HG02759 (cell line): Measurements from ENCODE around the gene PSMD6.

ENCODE experiments used
- ATAC-seq: cut with Tn5 transposase; IDR thresholded peaks from one replicate; pipeline ENCODE4 v1.9.1; 2021; ENCODE audit warnings: mild to moderate bottlenecking, moderate library complexity; ENCODE audit not compliant: unreplicated experiment

The PSMD6 gene

DNA sequence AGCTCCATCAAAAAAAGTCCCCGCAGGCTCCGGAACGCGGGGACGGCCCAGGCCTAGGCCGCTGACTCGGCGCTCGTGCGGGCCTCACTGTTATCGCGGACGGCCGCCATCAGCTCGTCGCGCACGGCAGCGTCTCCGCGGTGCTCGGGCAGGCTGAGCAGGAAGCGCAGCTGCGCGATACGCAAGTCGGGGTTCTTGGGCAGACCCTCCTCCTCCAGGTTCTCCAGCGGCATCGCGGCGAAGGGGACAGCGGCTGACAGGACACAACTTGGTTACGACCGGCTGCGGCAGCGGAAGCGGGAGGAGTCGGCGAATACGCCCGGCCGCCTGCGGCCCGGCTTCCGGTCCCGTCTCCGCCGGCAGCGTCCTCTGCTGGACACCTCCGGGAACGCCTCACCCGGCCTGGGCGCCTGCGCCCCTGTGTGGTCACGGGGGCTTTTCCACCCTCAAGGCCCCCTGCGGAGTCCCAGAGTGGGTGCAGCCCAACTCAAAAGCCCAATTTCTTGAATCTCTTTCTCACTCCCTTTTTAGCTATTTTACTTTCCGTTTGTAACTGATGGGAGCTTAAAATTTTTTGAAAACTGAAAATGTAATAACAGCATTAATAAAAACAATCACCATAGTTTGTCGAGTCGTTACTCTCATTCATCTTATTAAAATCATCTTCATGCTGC, at the start of gene PSMD6:
PSMD6 (minus strand) TSS at position 308 of the 674 bp plus-strand sequence; CDS start at position 233, 75 bp downstream.
- ATAC-seq = peak; percentile 99

DNA sequence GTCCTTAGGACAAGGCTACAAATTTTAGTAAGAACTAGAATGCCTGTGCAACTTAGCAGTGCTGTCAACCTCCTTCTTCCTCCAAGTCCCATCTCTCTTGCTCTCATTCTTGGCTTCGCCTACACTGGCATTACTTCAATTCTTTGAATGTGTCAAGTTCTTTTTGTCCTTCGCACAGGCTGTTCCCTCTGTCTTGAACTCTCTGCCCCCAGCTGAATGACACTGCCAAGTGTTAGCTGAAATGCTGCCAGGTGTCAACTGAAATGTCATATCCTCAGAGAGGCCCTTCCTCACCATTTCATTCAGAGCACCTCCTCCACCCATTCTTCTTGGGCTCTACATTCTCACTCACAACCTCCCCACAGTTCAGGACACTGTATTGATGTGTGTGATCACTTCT, 48.8 kb upstream of the PSMD6 start:
- no peak for ATAC-seq

DNA sequence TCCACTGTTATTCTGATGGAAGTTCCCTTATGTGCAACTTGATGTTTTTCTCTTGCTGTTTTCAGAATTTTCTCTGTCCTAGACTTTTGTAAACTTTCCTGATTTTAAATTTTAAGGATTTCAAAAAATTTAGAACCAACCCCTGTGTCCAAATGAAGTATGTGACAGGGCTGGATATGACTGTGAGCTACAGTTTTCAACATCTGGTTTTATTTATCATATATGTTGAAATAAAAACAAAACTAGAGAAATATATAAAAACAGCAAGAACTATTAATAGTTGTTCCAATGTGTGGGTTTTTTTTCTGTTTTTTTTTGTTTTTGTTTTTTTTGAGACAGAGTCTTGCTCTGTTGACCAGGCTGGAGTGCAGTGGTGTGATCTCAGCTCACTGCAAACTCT, 47.4 kb upstream of the PSMD6 start:
- ATAC-seq = no peak

DNA sequence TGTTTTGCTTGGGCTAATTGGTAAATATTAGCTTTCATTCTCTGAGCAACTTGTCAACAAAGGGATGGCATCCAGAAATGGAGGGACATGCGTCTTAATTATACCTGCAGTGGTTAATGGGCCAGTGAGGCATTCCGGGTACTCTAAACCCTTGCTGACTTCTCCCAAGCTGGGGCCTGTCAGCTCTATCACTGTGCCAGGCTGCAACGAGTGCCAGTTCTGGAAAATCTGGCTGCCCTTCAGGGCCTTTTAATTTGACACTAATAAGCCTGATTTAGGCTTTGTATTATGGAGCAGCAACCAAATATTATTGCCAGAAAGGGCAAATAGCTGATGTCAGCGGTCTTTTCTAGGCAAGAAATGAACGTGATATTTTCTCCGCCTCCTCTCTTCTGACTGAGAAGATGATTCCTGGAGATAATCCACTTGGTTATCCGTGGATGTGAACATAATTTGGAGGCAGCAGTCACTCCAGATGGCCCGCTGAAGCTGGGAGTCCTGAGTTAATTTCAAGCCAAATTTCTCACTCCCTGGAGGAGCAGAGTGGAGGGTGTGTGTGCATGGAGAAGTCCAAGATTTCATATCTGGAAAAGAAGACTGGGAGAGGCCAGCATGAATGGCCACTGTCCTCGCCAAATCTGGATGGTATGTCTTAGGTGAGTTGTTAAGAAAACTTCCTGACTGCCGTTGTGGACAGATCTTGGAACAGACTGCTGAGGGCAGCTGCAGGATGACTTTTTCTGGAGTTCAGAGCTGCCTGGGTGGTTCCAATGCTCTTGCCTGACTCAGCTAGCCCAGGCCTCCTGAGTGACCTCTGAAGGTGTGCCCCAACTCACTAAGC, 44.4 kb upstream of the PSMD6 start:
- ATAC-seq = no peak

DNA sequence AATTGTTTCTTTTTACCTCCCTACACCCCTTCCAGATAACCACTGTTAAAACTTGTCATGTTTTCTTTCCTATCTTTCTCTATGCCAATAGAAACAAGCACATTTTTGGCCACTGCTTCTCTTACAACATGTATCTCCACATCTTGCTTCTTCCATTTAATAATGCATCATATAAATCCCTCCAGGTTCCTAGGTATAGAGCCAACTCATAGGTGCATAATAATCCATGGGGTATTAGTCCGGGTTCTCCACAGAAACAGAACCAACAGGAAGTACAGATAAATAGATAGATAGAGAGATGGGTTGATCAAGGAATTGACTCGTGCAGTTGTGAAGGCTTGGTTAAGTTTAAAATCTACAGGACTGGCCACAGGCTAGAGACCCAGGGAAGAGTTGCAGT, 41.5 kb upstream of the PSMD6 start:
- no peak for ATAC-seq

DNA sequence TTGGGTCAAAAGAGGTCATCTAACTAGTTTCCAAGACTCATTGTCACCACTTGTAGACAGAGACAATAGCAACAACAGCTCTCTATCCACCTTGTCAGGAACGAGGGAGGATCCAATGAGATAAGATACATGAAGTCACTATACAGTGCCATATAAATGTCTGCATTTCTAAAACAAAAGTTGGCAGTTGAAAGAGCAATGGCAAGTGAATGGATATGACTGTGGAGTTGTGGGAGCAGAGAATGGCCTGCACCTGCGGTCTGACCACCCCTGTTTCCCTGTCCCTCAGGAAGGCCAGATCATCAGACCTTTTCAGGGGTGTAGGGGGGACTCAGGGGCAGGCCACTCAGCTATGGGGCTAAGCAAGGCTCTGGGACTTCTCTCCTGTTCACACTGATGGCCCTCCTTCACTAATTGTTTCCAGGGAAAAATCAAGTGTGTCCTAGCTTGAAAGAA, 40.7 kb upstream of the PSMD6 start:
- no peak for ATAC-seq

DNA sequence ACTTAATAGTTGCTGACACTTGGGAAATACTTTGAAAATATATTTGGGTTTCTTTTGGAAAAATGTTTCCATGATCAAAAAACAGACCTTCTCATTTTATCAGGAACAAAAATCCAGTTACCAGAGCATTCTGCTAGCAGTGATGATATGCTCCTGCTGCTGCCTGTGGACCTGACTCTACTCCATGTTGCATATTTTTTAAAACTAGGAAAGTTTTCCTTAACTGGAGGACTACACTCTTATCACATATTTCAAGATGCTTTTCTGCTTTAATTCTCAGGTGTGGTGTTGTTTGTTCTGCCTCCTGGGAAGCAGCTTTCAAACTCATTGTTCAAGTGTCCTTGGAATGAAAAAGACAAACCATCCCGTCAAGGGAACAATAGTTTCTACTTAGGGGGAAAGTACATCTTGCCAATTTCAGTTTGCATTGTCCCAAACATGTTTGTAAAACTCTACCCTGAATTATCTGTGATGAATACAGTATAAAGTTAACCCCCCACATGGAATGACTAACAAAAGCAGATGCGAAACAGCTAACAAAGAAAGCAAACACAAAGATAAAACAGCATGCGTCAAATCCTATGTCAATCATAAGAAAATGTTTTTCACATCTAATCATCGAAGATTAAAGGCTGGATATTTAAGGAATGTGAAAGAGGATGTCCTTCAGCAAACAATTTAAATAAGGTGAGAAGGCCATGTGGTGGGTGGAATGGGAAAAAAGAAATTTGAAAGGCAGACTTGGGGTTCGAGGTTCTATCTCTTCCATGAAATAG, 40.1 kb upstream of the PSMD6 start:
- ATAC-seq = no peak

DNA sequence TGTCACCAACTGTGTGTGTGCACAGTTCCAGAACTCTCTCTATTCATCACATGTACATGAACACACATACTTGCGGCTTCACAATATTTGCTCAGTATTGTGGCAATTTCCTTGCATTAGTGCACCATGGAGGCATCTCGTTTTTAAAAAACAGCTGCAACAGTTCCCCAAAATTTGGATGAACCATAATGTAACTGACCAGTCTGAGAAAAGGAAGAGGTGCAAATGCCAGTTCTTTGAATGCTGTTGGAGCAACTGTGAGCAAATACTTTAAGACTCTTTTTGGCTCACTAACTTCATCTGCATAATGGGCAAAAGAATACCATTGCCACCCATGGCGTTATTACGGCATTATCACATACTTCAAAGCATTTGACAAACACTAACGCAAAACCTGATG, 38.3 kb upstream of the PSMD6 start:
- ATAC-seq = no peak

DNA sequence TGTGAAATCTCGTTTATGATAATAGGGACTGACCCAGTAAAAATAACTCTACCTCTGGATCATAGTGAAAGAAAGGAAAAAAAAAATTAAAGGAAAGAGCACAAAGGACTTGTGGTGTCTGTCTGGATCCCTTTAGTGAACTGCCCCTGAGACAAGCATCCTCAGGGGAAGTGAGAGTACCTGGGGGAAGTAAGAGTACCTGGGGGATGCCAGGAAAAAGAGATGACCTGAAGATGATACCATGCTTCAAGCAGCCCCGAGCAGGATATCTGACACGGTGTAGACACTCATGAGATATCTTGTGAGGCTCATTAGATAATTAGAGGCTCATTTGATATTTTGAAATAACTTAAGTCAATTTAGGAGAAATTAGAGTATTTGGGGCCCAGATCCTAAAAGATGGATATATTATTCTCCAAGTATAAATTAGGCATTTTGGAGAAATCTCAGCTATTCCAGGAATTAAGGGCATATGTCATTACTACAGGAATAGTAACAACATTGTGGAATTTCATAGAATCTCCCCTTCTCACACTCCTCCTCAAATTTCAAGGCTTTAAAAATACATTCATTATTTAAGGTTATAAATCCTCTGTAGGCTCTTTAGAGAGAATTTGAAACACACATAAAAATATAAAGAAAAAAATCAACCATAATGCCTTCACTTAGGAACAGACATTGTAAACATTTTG, 36.3 kb upstream of the PSMD6 start:
- ATAC-seq = no peak

DNA sequence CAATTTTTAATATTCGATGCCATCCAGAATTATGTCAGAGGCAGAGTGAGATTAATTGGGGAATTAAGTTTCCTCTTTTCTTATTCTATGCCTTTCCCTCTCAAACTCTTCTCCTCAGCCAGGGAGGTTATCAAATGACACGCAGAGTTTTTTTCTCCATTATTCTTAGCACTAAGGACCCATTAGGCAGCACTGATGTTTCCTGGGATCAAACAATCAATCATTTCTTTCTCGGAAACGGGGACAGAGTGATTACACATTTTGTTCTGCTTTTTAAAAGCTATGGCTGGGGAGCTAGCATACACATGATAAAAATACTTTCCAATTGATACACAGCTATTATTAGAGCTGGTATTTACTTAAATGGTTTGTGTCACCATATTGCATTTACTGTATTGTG, 35.3 kb upstream of the PSMD6 start:
- no peak for ATAC-seq

DNA sequence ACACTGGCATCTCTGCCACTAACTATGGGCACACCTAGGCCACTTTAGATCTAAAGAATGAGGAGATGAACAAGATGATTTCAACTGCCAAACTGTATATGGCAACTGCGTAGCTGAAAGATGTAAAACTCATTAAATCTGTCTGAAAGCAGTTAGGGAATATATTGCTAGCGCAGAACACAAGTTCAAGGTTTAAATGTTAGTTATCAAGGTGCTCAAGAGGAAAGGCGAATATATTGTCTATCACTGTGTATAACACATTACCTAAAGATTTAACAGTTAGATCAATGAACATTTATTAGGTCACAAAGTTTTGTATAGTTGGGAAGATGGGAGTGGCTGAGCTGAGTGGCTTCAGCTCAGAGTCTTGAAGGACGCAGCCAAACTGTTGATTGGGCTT, 33.9 kb upstream of the PSMD6 start:
- no peak for ATAC-seq

DNA sequence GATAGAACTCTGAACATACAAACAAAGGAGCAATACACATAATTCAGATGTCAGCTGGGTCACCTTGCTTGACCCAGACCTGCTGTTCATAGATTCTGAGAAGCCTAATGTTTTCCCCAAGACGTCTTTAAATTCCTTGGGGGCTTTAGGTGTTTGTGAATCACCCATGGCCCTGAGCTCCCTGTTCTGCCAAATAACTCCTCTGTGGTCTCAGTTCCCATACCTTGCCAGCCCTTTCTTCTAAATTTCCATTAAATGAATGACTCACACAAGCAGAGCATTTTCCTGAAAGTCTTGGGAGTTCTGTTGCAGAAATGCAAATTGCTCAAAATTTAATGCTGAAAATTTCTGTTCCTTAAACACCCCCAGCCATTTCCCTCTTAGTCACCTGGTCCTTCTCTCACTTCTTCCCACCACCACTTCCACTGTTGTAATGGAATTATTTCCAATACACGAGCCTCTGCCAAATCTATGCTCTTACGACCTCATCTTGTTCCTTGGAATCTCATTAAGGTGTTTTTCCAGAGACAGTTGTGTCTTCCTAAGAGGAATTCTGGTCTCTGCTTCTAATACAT, 33.4 kb upstream of the PSMD6 start:
- no peak for ATAC-seq

DNA sequence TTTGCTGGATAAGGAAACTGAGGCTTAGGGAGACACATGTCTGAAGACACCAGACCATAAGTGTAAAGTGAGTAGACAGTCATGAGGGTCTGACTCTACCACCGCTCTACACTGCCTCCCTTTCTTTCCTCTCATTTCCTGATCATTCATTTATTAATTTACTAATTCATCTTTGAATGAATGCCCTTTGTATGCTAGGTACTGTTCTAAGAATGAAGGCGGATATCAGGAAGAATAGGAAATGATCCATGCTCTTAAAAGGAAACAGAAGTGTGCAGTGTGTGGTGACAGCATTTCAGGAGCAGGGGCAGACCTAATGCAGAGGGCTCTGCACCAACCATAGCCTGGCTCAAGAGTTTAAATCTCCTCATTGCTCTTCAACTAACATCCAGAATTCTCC, 31.8 kb upstream of the PSMD6 start:
- ATAC-seq = no peak

DNA sequence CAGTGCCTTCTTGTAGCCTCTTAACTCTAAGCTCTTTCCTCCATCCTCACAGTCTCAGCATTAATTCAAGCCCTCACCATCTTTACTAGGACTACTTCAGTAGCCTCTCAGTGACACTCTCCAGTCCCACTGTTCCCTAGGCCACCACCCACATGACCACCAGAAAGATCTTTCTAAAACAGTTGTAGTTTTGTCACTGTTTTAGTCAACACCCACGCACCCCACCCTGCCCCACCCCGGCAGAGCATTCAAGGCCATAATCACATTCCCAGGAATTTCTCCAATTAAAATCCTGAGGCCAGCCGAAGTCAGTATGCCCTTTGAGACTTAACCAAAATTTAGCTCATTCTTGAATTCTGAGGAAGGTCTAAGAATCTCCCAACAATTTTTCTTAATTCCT, 31.2 kb upstream of the PSMD6 start:
- no peak for ATAC-seq

DNA sequence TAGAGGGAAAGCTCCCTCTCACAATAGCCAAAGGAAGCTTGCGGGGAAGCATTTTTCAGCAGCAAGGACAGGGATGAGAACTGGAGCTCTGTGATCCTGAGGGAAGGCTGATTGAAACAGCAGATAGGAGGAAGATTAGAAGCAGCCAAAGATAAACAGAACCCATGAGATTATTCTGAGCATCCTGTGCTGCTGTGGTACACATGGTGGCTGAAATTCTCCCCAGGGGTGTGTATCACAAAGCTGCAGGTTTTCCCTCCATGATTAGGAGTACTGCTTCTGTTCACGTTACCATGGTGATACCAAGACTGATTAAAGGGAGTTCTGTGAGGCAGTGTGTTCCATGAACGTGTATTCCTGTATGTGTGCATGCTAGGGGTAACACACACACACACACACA, 30.3 kb upstream of the PSMD6 start:
- no peak for ATAC-seq

DNA sequence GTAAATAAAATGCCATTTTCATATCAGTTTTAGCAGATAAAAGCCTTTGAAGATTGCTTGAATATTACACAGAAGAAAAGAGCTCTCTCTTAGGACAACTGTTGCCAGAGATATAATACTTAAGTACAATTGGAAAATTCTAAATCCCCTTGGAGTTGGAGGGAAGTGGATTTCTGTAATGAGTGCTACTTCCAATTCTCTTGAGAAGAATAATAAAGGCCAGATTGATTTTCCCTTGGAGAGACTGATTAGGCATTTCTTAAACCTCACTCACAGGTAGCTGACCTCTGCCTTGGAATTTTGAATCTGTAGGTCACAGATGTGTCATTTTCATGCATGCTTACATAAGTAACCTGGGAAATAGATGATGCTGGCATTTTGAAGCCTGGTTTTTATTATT, 29.8 kb upstream of the PSMD6 start:
- ATAC-seq = no peak

DNA sequence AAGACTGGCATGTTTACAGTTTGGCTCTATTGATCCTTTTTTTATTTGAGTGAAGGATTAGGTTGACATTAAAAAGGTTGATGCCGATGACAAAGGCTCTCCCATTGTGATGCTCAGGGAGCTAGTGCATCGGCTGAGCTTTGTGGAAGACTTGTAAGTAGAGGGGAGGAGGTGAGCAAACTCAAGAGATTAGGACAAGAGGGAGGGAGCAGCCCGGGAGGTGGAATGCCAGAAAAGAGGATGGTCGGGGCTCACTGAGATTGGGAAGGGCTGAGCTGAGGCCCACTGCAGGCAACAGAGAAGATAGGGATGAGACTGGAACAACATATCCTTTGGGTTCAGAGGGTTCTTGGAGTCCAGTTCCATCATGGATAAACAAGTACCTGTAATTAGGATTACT, 26.5 kb upstream of the PSMD6 start:
- ATAC-seq = no peak

DNA sequence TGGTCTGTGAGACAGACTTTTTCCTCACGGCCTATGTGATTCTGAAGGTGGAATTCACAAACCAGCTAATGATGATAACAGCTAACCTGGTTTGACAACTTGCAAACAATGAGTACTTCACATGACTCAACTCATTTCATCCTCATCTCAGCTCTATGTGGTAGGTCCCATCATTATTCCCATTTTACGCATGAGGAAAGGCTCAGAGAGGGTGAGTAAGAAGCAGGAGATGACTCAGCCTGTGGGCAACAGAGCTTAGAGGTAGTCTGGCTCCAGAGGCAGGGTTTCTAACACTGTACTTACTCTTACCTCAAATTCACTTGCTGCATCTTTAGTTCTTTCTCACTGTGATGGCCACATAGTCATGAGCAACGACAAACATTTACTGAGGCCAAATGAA, 25.8 kb upstream of the PSMD6 start:
- no peak for ATAC-seq

DNA sequence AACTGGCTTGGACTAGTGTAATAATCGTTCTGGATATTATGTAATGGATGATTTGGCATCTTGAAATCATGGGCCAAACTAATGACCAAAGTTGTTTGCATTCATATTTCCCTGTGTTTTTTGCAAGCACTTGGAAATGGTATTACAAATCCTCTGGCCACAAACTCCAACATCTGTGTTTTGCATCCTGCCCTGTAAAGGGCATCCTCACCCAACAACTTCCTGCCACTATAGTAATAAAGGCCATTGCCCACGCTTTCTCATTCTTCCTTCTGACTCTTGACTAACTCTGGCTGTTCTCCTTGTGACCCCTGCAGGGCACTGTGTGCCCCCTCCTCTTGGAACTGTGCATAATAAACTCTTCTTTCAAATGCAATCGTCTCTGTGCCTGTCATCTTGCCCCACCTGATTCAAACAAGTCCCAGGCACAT, 25.4 kb upstream of the PSMD6 start:
- no peak for ATAC-seq

DNA sequence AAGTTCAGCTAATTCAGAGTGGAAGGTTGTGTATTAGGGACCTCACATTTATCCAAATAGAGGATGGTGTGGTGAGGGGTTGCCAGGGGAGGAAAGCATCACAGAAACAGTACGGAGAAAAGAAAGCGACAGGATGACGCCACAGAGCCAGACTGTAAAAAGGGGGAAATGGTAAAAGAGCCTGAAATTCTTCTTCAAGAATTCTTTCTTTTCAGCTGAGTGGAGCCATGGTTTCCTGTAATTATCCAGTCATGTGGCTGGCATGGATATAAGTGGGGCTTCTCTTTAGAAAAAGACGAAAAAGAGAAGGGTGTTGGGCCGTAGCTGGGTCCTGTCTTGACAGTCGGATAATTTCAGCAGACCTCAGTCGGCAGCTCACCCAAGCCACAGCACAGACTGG, 24.5 kb upstream of the PSMD6 start:
- ATAC-seq = no peak
